Measurements from ENCODE around the gene GRK1.

DNA sequence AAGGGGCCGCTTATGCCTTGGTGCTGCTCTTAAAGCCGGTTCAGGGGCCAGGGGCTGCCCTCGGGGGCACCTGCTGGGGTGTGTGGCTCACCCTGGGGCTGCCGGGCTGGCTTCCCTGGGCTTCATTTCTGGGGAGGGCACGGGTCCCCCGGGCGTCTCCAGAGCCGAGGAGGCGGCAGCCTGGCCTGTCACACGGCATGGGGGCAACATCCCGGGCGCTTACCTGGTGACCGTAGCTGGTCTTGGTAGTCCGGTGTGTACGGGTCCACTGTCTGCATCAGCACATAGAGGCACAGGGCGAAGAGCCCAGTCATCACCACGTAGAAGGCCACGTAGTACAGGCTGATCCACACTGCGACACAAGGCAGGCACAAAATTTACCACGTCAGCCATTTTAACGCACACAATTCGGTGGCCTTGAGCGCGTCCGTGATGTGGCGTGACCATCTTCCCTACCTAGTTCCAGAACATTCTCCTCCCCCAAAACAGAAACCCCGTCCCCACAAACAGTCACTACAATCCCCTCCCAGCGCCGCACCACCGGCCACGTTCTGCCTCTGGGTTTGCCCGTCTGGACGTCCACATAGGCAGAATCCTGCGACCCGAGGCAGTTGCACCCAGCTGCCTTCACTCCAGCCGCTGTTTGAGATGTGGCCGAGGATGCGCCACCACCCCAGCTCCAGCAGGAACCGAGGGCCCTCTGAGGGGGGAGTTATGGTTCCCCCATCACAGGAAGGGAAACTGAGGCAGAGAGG, 12.3 kb upstream of the GRK1 start:
- TF ChIP-seq CTCF (IDR thresholded peaks at IDR 0.05): no peak
- TF ChIP-seq POLR2A (IDR thresholded peaks at IDR 0.05): no peak
- no peak for TF ChIP-seq POLR2AphosphoS5 (IDR thresholded peaks at IDR 0.05)

Data from breast epithelium (tissue), 3 donors.